Kidney (tissue), 14 donors: ENCODE results near the gene ATP4A. TPM values are rescaled to one million over a fixed set of nuclear protein-coding genes. Genes with fewer than 3 reads are reported as not detected.
A peak's percentile ranks its signal among the peaks of the same experiment; 100 is the strongest.

Experiments used
- DNase-seq, 5 donors: peaks; one replicate each; pipeline ENCODE4 v3.0.0-alpha.2; 2013 to 2020
- FAIRE-seq: peaks from 2 replicates; lab custom pipeline; 2012; peaks lifted over from hg19 to GRCh38; lab: Jason Lieb, UNC
- H3K27ac ChIP-seq, 2 donors: one replicate each; pipeline ENCODE4 v1.7.0; 2013; ENCODE audit warnings: low read depth in 2 of 2, low read length in 2 of 2, inconsistent platforms in 1 of 2
- H3K27me3 ChIP-seq: one replicate; pipeline ENCODE4 v1.7.1; 2013; ENCODE audit warnings: low read length, inconsistent platforms; ENCODE audit not compliant: control insufficient read depth, insufficient read depth
- H3K36me3 ChIP-seq, 3 donors: one replicate each; pipeline versions ENCODE4 v1.7.0 to v1.7.1; 2013; ENCODE audit warnings: low read length in 3 of 3, control low read depth in 1 of 3, inconsistent platforms in 1 of 3; ENCODE audit not compliant: insufficient read depth in 3 of 3, control insufficient read depth in 2 of 3
- H3K4me1 ChIP-seq, 3 donors: one replicate each; pipeline versions ENCODE4 v1.7.0 to v1.7.1; 2013; ENCODE audit warnings: low read length in 3 of 3, inconsistent platforms in 1 of 3, low read depth in 1 of 3; ENCODE audit not compliant: control insufficient read depth in 2 of 3, insufficient read depth in 2 of 3
- H3K4me3 ChIP-seq, 3 donors: one replicate each; pipeline versions ENCODE4 v1.7.0 to v1.8.1; 2013; ENCODE audit warnings: low read length in 3 of 3, control low read depth in 1 of 3, inconsistent platforms in 1 of 3
- H3K9ac ChIP-seq, 3 donors: one replicate each; pipeline versions ENCODE4 v1.7.0 to v1.7.1; 2013; ENCODE audit warnings: low read length in 3 of 3, control low read depth in 1 of 3, inconsistent platforms in 1 of 3
- H3K9me3 ChIP-seq, 3 donors: one replicate each; pipeline versions ENCODE4 v1.7.0 to v1.7.1; 2013; ENCODE audit warnings: low read length in 3 of 3, control low read depth in 1 of 3, inconsistent platforms in 1 of 3; ENCODE audit not compliant: control insufficient read depth in 2 of 3, insufficient read depth in 1 of 3
- intact Hi-C: fragments of 100-400 bp; cut with DNase I; formaldehyde crosslinking; loops from one replicate; pipeline ENCODE4 v1.11.1; 2022
- polyA plus RNA-seq: library from polyadenylated mRNA; stranded (reverse); fragments of 350-450 nt; fragmentation: Illumina TruSeq; extraction: RNeasy Lipid Tissue Mini Kit (QIAGEN cat#74804); gene quantifications from one replicate; pipeline ENCODE4 v1.2.3, GENCODE V29; 2014; ENCODE audit warnings: low read depth, low replicate concordance; ENCODE audit not compliant: insufficient read depth
- total RNA-seq: library from RNA; stranded (reverse); fragmentation: NEBNext Ultra II Directional; extraction: Animal tissue kit (Norgen Biotek cat#: 25700); gene quantifications from one replicate; pipeline ENCODE4 v1.2.1, GENCODE V29; 2021
- TF ChIP-seq, protein P1 (sequence below): IDR thresholded peaks from 3 replicates; pipeline ENCODE4 v1.5.1; 2012; ENCODE audit warnings: mild to moderate bottlenecking, moderate library complexity, borderline replicate concordance; ENCODE audit not compliant: insufficient read depth; ENCODE audit errors: extremely low read depth
- donor health status: control.
- donor health status: control.
- donor health status: control.
- donor health status: control.
- donor health status: control.
- donor health status: DM: yes; HTN: yes; CAD: no.
- donor health status: Normal renal cell carcinoma (clear cell type).

Gene ATP4A
- total and polyA plus RNA-seq, 2 donors from 2014 or later = not detected

- Histone ChIP-seq H3K9me3 (no peaks in the 10 kb centered on the region), H3K27me3 (no peaks in the 10 kb centered on the region), H3K27ac (no peak overlapping the region), H3K36me3 (no peaks in the 10 kb centered on the region), H3K4me3 (no peak overlapping the region), H3K9ac (no peak overlapping the region), H3K4me1 (peaks cover 0 to 7% (median 0%) of the 10 kb centered on the region in 3 donors)
- TF ChIP-seq, protein P1, sequence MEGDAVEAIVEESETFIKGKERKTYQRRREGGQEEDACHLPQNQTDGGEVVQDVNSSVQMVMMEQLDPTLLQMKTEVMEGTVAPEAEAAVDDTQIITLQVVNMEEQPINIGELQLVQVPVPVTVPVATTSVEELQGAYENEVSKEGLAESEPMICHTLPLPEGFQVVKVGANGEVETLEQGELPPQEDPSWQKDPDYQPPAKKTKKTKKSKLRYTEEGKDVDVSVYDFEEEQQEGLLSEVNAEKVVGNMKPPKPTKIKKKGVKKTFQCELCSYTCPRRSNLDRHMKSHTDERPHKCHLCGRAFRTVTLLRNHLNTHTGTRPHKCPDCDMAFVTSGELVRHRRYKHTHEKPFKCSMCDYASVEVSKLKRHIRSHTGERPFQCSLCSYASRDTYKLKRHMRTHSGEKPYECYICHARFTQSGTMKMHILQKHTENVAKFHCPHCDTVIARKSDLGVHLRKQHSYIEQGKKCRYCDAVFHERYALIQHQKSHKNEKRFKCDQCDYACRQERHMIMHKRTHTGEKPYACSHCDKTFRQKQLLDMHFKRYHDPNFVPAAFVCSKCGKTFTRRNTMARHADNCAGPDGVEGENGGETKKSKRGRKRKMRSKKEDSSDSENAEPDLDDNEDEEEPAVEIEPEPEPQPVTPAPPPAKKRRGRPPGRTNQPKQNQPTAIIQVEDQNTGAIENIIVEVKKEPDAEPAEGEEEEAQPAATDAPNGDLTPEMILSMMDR = no peak
- intact Hi-C loops = no loop called here
- no peak for FAIRE-seq
- peak in 3 of 5 donors; percentile 38 to 57 (median 39) for DNase-seq
Observed at GRCh38 chr19:35514282-35514809, 49.1 kb downstream of the ATP4A start.

GRCh38 chr19:35513628-35514281, 49.7 kb downstream of the ATP4A start, which contains the start of gene DMKN:
Gene DMKN, minus strand, starts transcription at chr19:35513649. Its CDS starts 174 bp downstream, at chr19:35513475.
- TF ChIP-seq, protein P1 = no peak
- no peak within 1 kb of the TSS for H3K27ac ChIP-seq
- no peak within 1 kb of the TSS for H3K9ac ChIP-seq
- FAIRE-seq (no peak), DNase-seq (peak in 2 of 5 donors; percentile 31 to 43)
- H3K4me3 ChIP-seq = no peak within 1 kb of the TSS
- H3K27me3 ChIP-seq = no peaks in the 10 kb centered on the region
- no peaks in the 10 kb centered on the region for H3K36me3 ChIP-seq
- H3K9me3 ChIP-seq = no peaks in the 10 kb centered on the region
- intact Hi-C loops = no loop called here
- peaks cover 0 to 7% (median 0%) of the 10 kb centered on the region in 3 donors for H3K4me1 ChIP-seq

DNA sequence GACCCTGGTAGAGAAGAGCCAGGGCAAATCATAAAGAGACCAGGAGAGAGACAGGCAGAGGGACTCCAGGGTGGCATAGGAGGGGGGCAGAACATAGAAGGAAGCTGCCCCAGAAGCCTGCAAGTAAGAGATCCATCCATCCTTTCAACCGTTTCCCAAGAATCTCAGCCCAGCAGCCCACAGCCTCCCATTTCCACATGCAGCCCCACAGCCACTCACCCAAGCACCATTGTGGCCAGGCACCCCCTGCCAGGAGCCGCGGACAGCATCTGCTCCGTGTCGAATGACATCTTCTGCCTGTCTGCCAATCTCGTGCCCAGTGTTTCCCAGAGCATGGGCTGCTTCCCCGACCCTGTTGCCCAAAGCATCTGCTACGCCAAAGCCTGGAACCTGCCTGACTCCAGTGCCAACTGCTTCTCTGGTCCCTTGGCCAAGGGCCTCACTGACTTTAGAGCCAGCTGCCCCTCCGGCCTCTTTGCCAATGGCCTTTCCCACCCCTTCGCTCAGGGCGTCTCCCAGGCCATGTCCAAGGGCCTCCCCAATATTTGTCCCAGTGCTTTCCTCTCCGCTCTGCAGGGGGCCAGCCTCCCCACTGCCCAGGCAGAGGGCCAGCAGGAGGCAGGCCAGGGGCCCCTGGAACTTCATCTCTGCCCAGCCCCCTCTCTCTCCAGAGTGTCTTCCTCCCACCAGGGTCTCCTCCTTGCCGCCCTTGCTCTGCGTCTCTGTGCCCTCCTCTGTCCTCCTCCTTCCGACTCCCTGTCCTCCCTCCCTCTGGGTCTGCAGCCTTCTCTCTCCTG, 50.4 kb downstream of the ATP4A start:
- DNase-seq (no peak), FAIRE-seq (no peak)
- H3K9me3 ChIP-seq = no peaks in the 10 kb centered on the region
- no peaks in the 10 kb centered on the region for H3K36me3 ChIP-seq
- TF ChIP-seq, protein P1 = no peak
- intact Hi-C loops = no loop called here
- no peak overlapping the region for H3K4me3 ChIP-seq
- no peak overlapping the region for H3K27ac ChIP-seq
- H3K4me1 ChIP-seq = peaks cover 0 to 7% (median 0%) of the 10 kb centered on the region in 3 donors
- no peaks in the 10 kb centered on the region for H3K27me3 ChIP-seq
- no peak overlapping the region for H3K9ac ChIP-seq
